Stimulated activated CD4-positive, alpha-beta T cell treated with anti-CD3 and anti-CD28 coated beads, Interleukin-4, amount 100 ng/mL, for 1 hour (primary cell): ENCODE results near the gene ITGA11.

Experiments used
- DNase-seq: peaks from one replicate; pipeline ENCODE4 v3.0.0-alpha.2; 2020

Gene ITGA11

DNA sequence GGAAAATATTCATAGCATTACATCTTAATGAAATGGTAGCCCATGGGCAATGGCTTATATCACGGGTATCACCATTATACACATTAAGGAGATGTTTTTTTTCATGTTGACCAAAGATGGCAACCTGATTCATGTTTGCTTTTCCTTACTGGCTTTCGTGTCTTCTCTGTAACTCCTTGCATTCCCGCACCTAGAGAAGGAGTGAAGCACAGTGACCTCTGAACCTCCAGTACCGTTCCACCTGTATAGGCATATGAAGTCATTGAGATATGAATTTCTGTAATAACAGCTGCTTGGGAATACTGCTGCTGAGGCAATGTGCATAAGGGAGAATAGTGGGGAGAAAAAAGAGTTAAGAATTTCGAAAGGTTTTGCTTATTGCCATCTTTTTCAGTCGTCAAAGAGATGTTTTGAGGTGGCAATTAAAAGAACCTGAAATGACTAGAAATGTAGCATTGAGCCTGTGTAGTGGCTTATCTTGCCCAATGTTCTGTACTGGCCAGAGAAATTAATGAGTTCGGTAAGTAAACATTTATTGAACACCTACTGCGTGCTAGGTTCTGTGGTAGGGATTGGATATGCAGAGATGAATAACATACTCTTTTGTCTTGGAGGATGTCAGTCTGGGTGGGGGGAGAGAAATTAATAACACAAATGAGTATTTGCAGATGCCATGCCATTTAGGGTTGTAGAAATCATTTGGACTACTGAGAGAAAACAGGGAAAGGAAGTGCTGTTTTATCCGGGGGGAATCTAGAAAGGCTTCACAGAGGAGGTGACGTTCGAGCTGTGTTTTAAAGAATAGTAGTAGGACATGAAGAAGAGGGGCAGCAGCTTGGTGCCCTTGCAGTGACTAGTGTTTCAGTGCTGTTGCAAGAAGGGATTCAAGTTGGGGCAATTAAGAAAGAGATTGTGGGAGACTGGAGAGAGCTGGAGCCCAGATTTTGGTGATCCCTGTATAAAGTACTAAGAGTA lies 151.9 kb downstream of the ITGA11 start:
- no peak for DNase-seq

GRCh38 chr15:68278595-68279405 lies 153.2 kb downstream of the ITGA11 start:
- no peak for DNase-seq

GRCh38 chr15:68278345-68278594 lies 153.7 kb downstream of the ITGA11 start:
- no peak for DNase-seq

- DNase-seq = peak; percentile 85
Observed at GRCh38 chr15:68277603-68278344, 154.2 kb downstream of the ITGA11 start, which contains the start of gene FEM1B. TSS of gene FEM1B (plus strand) at chr15:68277745. CDS start at chr15:68278418, 673 bp downstream.

DNA sequence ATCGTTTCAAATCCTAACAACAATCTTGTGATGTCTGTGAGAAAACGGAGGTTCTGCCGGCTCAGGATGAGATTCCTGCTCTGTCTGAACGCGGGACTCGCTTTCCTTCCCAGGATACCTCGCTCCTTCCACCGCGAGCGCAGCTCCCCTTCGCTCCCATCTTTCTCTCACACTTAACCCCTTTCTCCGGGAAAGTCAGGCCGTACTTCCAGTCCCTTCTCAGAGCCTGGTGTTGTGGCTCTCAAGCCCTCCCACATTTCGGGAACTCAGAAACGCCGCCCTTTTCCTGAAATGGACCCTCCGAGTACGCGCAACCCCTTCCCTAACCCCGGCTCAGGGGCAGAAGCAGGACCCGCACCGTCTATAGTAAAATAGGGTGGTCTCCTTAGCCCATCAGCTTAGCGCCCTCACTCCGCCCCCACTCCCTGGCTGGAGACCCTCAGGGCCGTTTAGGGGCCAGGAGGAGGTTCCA lies 154.8 kb downstream of the ITGA11 start:
- no peak for DNase-seq

DNA sequence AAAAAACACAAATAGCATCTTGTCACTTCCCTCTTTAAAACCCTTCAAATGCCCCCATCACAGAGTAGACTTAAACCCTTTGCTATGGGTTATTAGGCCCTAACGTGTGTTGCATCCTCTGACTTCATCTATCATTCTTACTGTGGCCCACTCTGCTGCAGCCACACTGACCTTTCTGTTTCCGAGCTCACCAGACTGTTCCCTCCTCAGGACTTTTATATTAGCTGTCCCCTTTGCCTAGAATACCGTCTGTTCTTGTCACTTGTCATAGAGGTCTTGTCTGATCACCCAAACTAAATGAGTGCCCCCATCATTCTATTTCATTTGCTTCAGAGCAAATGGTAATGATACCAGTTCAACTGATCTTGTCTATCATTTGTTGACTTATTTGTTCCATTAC lies 155.3 kb downstream of the ITGA11 start:
- DNase-seq = no peak

GRCh38 chr15:68275165-68275746 lies 156.7 kb downstream of the ITGA11 start:
- no peak for DNase-seq

- no peak for DNase-seq
Observed at GRCh38 chr15:68274201-68274848, 157.6 kb downstream of the ITGA11 start.

- no peak for DNase-seq
Observed at GRCh38 chr15:68272721-68273271, 159.2 kb downstream of the ITGA11 start.

- DNase-seq = no peak
Observed at GRCh38 chr15:68271854-68272471, 160.0 kb downstream of the ITGA11 start.

DNA sequence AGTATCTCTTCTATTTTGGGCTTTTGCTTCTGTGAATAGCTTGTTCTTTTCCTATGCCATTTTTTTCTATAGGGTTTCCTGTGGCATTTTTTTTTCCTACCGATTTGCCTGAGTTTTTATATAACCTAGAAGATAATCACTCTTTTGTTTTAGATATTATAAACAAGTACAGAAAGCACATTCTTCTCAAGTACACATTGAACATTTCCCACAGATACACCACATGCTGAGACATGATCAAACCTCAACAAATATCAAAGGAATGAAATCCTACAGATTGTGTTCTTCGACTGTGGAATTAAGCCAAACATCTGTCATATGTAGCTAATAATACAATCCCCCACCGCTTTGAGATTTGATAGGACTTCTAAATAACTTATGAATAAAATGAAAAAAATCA lies 163.6 kb downstream of the ITGA11 start:
- DNase-seq = no peak

- DNase-seq = no peak
Observed at GRCh38 chr15:68265674-68266073, 166.3 kb downstream of the ITGA11 start.

GRCh38 chr15:68265081-68265480 lies 166.9 kb downstream of the ITGA11 start:
- no peak for DNase-seq

DNA sequence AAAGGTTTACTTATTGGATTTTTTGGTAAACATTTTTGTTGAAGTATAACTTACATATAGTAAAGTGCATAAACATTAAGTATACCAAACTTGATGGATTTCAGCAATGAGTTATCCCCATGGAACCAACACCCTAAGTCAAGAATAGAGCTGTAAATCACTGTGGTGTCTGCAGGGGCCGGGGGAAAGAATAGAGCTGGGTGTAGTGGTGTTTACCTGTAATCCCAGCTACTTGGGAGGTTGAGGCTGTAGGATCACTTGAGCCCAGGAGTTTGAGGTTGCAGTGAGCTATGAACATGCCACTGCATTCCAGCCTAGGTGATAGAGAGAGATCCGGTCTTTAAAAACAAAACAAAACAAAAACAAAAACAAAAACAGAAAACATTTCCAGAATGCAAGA lies 167.7 kb downstream of the ITGA11 start:
- no peak for DNase-seq

DNA sequence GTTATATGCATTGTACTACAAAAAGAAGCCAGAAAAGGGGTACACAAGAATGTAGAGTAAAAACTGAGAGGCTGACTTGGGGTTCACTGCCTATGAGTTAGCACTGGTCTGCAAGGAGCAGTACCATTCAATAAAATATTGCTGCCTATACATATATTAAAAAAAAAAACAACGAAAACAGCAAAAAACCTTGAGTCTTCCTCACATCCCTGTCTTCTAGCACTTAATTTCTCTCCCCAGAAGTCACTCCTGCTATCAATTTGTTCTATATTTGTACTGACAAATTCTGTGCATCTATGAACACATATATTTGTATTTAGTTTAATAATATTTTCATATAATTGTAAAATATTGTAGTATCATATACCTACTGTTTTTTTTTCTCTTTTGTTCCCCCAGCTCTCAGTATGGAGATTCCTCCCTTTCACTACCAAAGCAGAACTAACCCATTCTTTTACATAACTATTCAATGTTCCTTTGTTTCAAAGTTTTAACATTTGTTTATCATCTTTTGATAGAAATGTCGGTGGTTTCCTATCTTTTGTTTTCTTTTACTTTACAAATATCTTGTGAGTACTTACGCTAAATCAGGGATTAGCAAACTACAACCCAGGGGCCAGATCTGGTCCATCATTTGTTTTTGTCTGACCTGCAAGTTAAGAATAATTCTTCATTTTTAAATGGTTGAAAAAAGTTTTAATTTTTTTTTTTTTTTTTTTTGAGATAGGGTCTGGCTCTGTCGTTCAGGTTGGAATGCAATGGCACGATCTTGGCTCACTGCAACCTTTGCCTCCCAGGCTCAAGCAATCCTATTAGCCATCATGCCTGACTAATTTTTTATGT lies 169.2 kb downstream of the ITGA11 start:
- no peak for DNase-seq

GRCh38 chr15:68261980-68262379 lies 170.0 kb downstream of the ITGA11 start:
- DNase-seq = no peak

DNA sequence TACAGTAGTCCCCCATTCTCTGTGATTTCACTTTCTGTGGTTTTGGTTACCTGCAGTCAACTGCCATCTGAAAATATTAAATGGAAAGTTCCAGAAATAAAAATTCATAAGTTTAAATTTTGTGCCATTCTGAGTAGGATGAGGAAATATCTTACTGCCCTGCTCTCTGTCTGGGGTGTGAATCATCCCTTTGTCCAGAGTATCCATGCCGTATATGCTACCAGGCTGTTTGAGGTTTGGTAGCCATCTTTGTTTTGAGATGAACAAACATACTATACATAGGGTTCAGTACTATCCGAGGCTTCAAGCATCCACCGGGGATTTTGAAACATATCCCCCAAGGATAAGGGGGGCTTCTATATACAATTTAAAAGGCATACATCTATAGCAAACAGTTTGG lies 170.7 kb downstream of the ITGA11 start:
- no peak for DNase-seq

- no peak for DNase-seq
Observed at GRCh38 chr15:68259883-68260282, 172.1 kb downstream of the ITGA11 start.

GRCh38 chr15:68258692-68259091 lies 173.3 kb downstream of the ITGA11 start:
- peak; percentile 8 for DNase-seq

DNA sequence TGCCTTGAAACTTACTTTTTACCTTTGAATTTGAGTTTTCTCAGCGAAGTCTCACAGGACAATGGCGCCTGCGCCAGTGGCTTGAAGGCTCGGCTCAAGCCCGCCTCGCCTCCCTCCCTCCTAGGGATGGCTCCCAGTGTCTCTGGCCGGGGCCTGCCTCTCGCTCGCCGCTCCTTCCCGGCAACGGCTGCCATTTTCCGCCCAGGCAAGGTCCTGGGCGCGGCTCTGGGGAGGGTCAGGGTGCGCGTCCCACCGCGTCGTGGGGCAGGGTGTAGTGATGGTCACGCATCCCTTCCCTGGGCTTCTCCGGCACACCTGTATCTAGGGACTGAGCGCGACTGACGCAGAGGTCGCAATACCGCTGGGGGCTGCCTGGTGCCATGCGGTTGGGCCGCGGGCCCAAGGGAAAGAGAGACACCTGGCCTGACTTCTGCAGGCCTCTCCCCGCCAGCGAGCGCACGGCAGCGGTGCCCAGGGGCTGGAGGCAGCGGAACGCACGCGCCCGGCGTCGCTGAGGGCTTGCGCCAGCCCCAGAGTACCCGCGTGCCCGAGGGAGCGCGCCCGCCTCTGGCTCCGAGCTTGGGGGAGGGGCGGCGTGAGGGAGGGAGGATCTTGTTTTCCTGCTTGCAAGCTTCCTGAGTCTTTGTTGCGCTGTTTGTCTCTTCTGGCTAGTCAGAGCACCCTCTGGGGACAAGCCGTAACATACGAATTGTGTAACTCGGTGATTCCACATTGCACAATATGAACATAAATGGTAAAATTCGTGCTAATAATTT lies 175.1 kb downstream of the ITGA11 start:
- peak; percentile 73 for DNase-seq
